ENCODE measurements around the gene EIF4G3.

EIF4G3 gene

DNA sequence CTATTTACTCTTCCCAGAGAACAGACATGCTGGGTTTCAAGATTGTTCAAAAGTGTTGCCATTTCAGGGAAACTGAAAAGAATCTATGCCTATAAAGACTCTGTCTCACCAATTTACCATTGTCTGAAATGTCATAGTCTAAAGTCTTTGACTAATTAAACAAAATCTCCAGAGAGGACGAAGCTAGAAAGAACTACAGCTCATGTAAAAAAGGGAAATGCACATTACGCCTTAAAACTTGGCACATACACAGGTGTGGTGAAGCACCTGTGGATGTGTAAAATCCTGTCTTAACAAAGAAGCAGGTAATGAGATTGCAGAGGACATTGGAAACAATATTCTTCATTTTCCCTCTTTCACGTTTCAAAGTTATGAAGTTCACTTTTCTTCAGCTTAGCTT, 130.6 kb downstream of the EIF4G3 start:
- no peak for TF ChIP-seq EZH2 (IDR thresholded peaks at IDR 0.05; ENCODE audit: borderline replicate concordance, low read length)
- TF ChIP-seq, protein P1, sequence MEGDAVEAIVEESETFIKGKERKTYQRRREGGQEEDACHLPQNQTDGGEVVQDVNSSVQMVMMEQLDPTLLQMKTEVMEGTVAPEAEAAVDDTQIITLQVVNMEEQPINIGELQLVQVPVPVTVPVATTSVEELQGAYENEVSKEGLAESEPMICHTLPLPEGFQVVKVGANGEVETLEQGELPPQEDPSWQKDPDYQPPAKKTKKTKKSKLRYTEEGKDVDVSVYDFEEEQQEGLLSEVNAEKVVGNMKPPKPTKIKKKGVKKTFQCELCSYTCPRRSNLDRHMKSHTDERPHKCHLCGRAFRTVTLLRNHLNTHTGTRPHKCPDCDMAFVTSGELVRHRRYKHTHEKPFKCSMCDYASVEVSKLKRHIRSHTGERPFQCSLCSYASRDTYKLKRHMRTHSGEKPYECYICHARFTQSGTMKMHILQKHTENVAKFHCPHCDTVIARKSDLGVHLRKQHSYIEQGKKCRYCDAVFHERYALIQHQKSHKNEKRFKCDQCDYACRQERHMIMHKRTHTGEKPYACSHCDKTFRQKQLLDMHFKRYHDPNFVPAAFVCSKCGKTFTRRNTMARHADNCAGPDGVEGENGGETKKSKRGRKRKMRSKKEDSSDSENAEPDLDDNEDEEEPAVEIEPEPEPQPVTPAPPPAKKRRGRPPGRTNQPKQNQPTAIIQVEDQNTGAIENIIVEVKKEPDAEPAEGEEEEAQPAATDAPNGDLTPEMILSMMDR (IDR thresholded peaks at IDR 0.05; ENCODE audit: low read length), result no peak
- H4K20me1 ChIP-seq (ENCODE audit: insufficient read depth, low read length), result no peaks in the 10 kb centered on the region
- H3K36me3 ChIP-seq (ENCODE audit: insufficient read depth, low read length), result peaks cover 25% of the 10 kb centered on the region

DNA sequence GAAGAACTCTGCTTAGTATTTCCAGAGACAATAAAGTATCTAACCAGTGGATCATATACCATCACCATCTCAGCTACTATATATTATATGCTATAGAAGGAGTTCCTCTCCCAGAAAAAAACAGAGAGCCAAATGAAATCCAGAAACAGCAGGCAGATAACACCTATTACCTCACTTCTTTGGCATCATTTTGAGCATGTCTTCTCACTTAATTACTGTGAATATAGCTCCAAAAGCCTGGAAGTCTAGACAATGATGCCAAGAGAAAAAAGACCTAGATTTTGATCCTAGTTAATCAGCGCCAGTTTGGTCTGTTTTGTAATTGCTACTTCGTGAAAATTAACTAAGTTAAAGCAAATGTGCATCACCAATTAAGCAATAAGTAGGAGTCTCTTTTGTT, 131.3 kb downstream of the EIF4G3 start:
- Histone ChIP-seq H3K27me3 (ENCODE audit: insufficient read depth, low read length) (no peaks in the 10 kb centered on the region), H3K36me3 (ENCODE audit: insufficient read depth, low read length) (peaks cover 26% of the 10 kb centered on the region), H3F3A (ENCODE audit: insufficient read depth, low read length) (no peaks in the 10 kb centered on the region), H3K9me3 (ENCODE audit: low read length) (no peaks in the 10 kb centered on the region), H3K4me3 (ENCODE audit: low read depth, low read length, poor library complexity, severe bottlenecking) (no peak overlapping the region), H3K27ac (ENCODE audit: low read depth, low read length, poor library complexity, severe bottlenecking) (no peak overlapping the region), H3K9me2 (ENCODE audit: low read depth, low read length) (no peaks in the 10 kb centered on the region), H3K79me2 (ENCODE audit: insufficient read depth, low read length) (no peaks in the 10 kb centered on the region; the same call in 1 of the 2 replicates), H3K4me2 (ENCODE audit: low read length) (no peak overlapping the region), H3K4me1 (ENCODE audit: insufficient read depth, low read length, severe bottlenecking) (peaks cover 6% of the 10 kb centered on the region), H3K9ac (ENCODE audit: low read length) (no peak overlapping the region), H4K20me1 (ENCODE audit: insufficient read depth, low read length) (no peaks in the 10 kb centered on the region), H2AFZ (ENCODE audit: low read length) (no peak overlapping the region)
- TF ChIP-seq EZH2 (IDR thresholded peaks at IDR 0.05; ENCODE audit: borderline replicate concordance, low read length), result no peak
- TF ChIP-seq, protein P1 (IDR thresholded peaks at IDR 0.05; ENCODE audit: low read length), result no peak

More for the DNA sequence above, 130.6 kb downstream of the EIF4G3 start:
- H3K79me2 ChIP-seq (ENCODE audit: insufficient read depth, low read length), result no peaks in the 10 kb centered on the region; the same call in 1 of the 2 replicates
- no peak overlapping the region for H3K27ac ChIP-seq (ENCODE audit: low read depth, low read length, poor library complexity, severe bottlenecking)
- no peak overlapping the region for H3K9ac ChIP-seq (ENCODE audit: low read length)
- no peak overlapping the region for H3K4me2 ChIP-seq (ENCODE audit: low read length)
- no peaks in the 10 kb centered on the region for H3F3A ChIP-seq (ENCODE audit: insufficient read depth, low read length)
- no peak overlapping the region for H2AFZ ChIP-seq (ENCODE audit: low read length)
- no peak overlapping the region for H3K4me3 ChIP-seq (ENCODE audit: low read depth, low read length, poor library complexity, severe bottlenecking)
- H3K4me1 ChIP-seq (ENCODE audit: insufficient read depth, low read length, severe bottlenecking), result peaks cover 6% of the 10 kb centered on the region
- H3K27me3 ChIP-seq (ENCODE audit: insufficient read depth, low read length), result no peaks in the 10 kb centered on the region
- no peaks in the 10 kb centered on the region for H3K9me2 ChIP-seq (ENCODE audit: low read depth, low read length)
- H3K9me3 ChIP-seq (ENCODE audit: low read length), result no peaks in the 10 kb centered on the region

DNA sequence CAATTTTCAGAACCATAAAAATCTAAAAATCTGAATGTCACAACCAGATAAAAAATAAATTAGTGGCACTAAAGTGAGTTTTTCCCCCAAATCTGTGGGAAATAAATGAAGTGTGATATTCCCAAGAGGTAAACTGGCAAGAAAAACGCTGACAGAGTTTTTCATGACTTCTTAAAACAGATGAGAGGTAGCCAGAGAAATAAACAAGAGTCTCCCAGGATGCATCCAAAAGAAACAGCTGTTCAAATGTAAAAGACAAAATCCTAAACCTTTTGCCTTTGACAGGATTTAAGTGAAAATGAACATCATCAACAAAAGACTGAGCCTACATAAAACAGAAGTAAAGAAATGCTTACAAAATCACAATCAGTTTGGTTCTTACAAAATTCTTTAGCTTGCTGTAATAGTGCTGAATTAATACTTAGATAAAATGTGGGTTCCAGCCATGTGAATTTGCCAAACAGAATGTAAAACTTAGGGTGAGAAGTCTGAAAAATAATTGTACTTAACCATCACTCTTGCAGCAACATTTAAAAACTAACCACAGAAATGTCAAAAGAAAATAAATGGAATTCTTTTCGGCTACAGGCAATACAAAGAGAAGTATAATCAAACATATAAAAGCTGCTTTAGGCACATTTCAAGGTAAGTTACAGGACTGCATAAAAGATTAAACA, 133.6 kb downstream of the EIF4G3 start:
- no peak overlapping the region for H3K4me3 ChIP-seq (ENCODE audit: low read depth, low read length, poor library complexity, severe bottlenecking)
- H3F3A ChIP-seq (ENCODE audit: insufficient read depth, low read length), result no peaks in the 10 kb centered on the region
- TF ChIP-seq EZH2 (IDR thresholded peaks at IDR 0.05; ENCODE audit: borderline replicate concordance, low read length), result no peak
- TF ChIP-seq, protein P1 (IDR thresholded peaks at IDR 0.05; ENCODE audit: low read length), result no peak
- H3K9me2 ChIP-seq (ENCODE audit: low read depth, low read length), result no peaks in the 10 kb centered on the region
- H3K79me2 ChIP-seq (ENCODE audit: insufficient read depth, low read length), result no peaks in the 10 kb centered on the region; the same call in 1 of the 2 replicates
- H3K4me2 ChIP-seq (ENCODE audit: low read length), result no peak overlapping the region
- H3K9ac ChIP-seq (ENCODE audit: low read length), result no peak overlapping the region
- H3K27me3 ChIP-seq (ENCODE audit: insufficient read depth, low read length), result no peaks in the 10 kb centered on the region
- no peak overlapping the region for H2AFZ ChIP-seq (ENCODE audit: low read length)
- no peak overlapping the region for H3K27ac ChIP-seq (ENCODE audit: low read depth, low read length, poor library complexity, severe bottlenecking)
- H3K9me3 ChIP-seq (ENCODE audit: low read length), result peaks cover 8% of the 10 kb centered on the region; the same call in 1 of the 2 replicates
- H3K36me3 ChIP-seq (ENCODE audit: insufficient read depth, low read length), result peaks cover 20% of the 10 kb centered on the region
- H4K20me1 ChIP-seq (ENCODE audit: insufficient read depth, low read length), result no peaks in the 10 kb centered on the region
- peaks cover 6% of the 10 kb centered on the region for H3K4me1 ChIP-seq (ENCODE audit: insufficient read depth, low read length, severe bottlenecking)

Data from OCI-LY1 (cell line).